Activated naive CD4-positive, alpha-beta T cell (primary cell): ENCODE results near the gene BCL2L1.
"Not testable (repeated sequence)": the region's sequence is repeated elsewhere in the genome, so short reads cannot be mapped to it uniquely, and the experiment has no call there.

Source experiments
- DNase-seq, 4 experiments: peaks; one replicate each; lab custom pipeline; 2025; lab: John Stamatoyannopoulos, UW

BCL2L1 gene

GRCh38 chr20:31722257-31723068, at the start of gene BCL2L1:
BCL2L1 (minus strand) TSS chr20:31722868; CDS start chr20:31722218, 650 bp downstream.
- peak; percentile 29 to 45 (median 38) for DNase-seq

GRCh38 chr20:31770243-31770642, 47.6 kb upstream of the BCL2L1 start:
- no peak for DNase-seq

DNA sequence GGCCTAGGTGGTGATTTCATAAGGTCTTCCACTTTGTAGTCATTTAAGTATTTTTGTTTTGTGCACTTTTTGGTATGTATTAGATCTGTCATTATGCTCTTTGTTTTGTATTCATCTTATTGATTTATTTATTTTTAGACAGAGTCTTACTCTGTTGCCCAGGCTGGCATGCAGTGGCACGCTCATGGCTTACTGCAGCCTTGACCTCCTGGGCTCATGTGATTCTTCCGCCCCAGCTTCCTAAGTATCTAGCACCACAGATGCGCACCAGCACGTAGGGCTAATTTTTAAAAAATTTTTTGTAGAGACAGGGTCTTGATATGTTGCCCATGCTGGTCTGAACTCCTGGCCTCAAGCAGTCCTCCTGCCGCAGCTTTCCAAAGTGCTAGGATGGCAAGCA, 47.0 kb upstream of the BCL2L1 start:
- no peak for DNase-seq

GRCh38 chr20:31767805-31768204, 45.1 kb upstream of the BCL2L1 start:
- DNase-seq = no peak

DNA sequence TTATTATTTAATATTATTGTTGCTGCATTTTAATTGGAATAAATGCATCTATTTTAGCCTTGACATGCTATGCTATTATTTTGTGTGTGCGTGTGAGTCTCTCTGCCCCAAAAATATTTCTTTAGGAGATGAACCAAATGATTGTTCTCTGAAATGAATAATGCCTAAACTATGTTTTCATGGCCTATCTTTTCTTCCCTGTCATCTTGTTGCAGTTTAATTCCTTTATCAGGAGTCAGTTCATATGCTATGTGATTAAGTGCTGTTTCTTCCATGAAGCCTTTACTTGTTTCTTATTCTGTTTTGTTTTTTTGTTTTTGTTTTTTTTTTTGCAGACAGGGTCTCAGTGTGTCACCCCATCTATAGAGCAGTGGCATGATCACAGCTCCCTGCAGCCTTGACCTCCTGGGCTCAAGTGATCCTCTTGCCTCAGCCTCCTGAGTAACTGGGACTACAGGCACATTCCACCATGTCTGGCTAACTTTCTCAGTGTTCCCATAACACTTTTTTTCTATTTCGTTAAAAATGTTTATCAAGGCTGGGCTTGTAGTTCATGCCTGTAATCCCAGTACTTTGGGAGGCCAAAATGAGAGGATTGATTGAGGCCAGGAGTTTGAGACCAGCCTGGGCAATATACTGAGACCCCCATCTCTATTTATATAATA, 42.1 kb upstream of the BCL2L1 start:
- no peak for DNase-seq

- no peak for DNase-seq
Observed at GRCh38 chr20:31760519-31761240, 38.0 kb upstream of the BCL2L1 start.

DNA sequence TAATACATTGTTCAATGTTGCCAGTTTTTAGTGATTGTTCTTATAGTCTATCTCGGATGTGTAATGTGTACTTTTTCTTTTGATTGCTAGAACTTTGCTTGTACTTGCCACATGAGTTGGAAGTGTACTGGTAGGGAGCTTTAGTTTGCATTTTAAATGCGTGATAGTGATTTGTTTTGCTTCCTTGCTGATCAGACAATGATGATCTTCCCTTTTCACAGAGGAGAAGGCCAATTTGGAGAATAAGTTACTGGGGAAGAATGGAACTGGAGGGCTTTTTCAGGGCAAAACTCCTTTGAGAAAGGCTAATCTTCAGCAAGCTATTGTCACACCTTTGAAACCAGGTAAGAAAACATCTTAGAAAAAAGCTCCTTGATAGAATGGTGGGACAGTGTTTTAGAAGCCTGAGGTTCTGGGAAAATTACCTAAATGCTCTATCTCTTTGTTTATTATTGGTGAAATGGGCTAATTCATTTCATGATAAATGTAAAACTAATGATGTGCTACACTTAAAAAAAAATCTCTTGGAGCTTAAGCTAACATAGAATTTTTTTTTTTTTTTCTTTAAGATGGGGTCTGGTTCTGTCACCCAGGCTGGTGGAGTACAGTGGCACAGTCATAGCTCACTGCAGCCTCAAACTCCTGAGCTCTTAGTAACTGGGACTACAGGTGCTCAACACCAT, 37.3 kb upstream of the BCL2L1 start:
- DNase-seq = no peak

GRCh38 chr20:31758991-31759390, 36.3 kb upstream of the BCL2L1 start:
- no peak for DNase-seq

DNA sequence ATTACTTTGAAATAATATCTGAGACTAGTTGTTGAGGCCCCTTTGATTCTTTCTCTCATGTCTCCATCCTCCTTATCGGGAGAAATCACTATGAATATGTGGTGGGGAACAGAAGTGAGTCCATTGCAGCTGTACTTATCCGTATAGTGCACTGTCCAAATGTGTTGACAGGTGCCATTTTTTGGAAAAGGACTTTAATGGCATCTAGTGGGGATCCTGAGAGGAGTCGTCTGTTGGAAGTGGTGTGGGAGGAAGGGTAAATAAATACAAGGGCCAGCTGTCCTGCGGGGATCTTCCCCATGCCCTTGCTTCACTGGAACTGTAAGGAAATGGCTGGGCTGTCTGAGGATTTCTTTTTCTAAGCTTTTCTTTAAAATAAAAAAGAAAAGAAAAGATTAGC, 35.9 kb upstream of the BCL2L1 start:
- no peak for DNase-seq

- no peak for DNase-seq
Observed at GRCh38 chr20:31757254-31757653, 34.6 kb upstream of the BCL2L1 start.

- no peak for DNase-seq
Observed at GRCh38 chr20:31751126-31751525, 28.5 kb upstream of the BCL2L1 start.

- no peak for DNase-seq
Observed at GRCh38 chr20:31749223-31749622, 26.6 kb upstream of the BCL2L1 start.

DNA sequence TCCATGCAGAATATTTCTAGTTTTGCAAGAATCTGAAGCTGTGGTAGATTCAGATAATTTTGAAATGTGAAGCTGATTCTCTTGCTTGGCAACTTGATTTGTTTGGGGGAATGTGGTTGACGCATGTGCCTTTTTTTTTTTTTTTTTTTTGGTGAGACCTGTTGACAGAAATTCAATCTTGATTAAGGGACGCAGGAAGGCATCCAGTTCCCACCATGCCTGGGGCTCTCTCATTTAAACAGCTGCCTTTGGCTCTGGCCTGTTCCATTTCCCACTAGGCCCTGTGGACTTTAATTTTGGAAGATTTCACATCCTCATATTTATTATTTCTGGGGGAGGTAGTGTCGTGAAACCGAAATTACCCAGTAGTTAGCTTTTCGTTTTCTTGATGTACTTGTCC, 25.0 kb upstream of the BCL2L1 start:
- DNase-seq = no peak

DNA sequence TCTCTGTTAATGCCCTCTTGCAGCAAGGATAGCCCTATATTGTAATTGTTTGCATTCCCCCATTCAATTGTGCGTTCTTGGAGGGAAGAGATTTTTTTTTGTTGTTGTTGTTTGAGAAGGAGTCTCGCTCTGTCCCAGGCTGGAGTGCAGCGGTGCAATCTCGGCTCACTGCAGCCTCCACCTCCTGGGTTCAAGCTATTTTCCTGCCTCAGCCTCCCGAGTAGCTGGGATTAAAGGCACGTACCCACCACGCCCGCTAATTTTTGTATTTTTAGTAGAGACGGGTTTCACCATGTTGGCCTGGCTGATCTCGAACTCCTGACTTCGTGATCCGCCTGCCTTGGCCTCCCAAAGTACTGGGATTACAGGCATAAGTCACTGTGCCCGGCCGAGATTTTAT, 24.4 kb upstream of the BCL2L1 start:
- not testable (repeated sequence) for DNase-seq

GRCh38 chr20:31746068-31746878, 23.6 kb upstream of the BCL2L1 start:
- no peak for DNase-seq

DNA sequence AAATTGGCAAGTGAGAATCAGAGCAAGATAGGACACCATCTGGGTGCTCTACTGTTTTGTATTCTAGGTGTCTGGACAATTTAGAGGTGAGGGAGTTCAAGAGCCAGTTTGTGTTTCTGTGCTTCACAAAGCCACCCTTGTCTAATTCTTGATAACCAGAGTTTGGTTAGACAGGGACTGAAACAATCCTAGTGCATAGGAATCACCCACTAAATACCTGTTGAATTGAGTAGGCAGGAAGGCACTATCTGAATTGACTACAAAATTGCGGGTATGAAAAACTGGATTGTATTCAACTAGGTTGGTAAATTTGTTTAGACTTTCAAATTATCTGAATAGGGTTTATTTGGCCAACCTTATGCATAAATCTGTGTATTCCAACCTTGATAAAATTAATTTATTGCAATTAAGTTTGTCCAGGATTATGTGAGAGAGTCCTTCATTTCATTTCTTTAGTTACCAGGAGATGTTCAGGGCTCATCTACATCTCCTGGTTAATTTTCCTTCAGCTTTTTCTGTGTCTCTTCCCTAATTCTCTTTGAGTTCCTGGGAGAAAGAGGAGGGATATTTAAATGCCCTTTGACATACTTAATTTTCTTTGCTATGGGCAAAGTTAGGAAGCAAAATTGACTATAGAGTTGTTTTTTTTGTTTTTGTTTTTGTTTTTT, 18.1 kb upstream of the BCL2L1 start:
- no peak for DNase-seq

DNA sequence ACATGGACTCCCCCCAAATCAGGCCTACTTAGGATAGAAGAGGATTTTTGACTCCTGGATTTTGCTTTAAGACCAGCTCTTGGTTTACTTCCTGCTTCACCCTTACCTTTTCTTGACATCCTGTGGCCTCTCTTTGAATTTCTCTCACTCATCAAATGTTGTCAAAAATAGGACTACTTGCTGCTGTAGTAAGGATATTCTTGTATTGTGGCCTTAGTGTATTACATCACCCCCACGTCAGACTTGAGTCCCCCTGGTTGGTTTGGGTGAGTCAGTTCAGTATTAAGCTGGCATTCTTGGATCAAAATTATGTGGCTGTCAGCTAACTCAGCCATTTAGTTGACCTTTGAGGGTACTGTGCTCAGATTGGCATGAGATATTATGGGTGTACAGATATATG, 17.5 kb upstream of the BCL2L1 start:
- DNase-seq = no peak

DNA sequence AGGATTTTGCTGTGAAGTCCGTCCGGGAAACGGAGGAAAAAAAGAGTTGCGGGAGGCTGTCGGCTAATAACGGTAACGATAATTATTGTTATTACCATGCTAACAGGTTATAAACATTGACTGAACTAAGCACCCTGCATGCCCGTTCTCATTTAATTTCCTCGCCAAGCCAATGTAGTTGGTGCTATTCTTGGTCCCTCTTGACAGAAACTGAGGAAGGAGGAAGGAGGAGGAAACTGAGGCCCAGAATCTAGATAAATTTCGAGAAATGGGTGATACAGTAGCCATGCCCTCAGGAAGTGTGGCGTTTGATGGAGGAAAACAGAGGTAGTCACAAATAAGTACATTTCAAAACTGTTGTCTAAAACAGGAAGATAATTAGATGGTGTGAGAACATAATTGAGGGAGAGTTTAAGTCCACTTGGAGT, 16.9 kb upstream of the BCL2L1 start:
- DNase-seq = no peak

GRCh38 chr20:31738729-31739549, 16.3 kb upstream of the BCL2L1 start, which contains the start of gene TPX2:
TPX2 (plus strand) TSS chr20:31739290; CDS start chr20:31757477, 18,187 bp downstream.
- peak; percentile 54 to 65 (median 62) for DNase-seq

DNA sequence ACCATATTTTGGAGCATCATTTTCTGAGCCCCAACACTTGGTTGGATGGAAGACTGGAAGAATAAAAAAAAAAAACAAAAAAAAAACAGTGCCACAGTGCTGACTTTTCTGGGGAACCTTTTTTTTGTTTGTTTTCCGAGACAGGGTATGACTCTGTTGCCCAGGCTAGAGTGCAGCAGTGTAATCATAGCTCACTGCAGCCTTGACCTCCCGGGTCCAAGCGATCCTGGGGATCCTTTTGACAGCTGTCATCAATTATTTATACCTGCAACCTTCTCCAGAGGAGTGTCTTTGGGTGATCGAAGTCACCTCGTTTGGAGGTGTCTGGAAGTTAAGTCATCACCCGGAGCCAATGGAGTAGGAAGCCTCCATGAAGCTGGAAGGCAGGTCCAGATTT, 8.7 kb upstream of the BCL2L1 start:
- no peak for DNase-seq
